ENCODE data around the gene KDM2A. TPM values are rescaled to one million over a fixed set of nuclear protein-coding genes. Genes with fewer than 3 reads are reported as not detected.

Gene KDM2A
- total and polyA plus RNA-seq, 2 of the 13 experiments (the other 11 are each of a cell fraction or from before 2014, with no cell fraction given) = 31.3 to 31.4 TPM

GRCh38 chr11:67239783-67240575 is 120.9 kb downstream of the KDM2A start (continued):
- TF ChIP-seq, protein P1, sequence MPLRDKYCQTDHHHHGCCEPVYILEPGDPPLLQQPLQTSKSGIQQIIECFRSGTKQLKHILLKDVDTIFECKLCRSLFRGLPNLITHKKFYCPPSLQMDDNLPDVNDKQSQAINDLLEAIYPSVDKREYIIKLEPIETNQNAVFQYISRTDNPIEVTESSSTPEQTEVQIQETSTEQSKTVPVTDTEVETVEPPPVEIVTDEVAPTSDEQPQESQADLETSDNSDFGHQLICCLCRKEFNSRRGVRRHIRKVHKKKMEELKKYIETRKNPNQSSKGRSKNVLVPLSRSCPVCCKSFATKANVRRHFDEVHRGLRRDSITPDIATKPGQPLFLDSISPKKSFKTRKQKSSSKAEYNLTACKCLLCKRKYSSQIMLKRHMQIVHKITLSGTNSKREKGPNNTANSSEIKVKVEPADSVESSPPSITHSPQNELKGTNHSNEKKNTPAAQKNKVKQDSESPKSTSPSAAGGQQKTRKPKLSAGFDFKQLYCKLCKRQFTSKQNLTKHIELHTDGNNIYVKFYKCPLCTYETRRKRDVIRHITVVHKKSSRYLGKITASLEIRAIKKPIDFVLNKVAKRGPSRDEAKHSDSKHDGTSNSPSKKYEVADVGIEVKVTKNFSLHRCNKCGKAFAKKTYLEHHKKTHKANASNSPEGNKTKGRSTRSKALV (CRISPR knock-in tag; IDR thresholded peaks at IDR 0.05) = no peak
- TF ChIP-seq, protein P2, sequence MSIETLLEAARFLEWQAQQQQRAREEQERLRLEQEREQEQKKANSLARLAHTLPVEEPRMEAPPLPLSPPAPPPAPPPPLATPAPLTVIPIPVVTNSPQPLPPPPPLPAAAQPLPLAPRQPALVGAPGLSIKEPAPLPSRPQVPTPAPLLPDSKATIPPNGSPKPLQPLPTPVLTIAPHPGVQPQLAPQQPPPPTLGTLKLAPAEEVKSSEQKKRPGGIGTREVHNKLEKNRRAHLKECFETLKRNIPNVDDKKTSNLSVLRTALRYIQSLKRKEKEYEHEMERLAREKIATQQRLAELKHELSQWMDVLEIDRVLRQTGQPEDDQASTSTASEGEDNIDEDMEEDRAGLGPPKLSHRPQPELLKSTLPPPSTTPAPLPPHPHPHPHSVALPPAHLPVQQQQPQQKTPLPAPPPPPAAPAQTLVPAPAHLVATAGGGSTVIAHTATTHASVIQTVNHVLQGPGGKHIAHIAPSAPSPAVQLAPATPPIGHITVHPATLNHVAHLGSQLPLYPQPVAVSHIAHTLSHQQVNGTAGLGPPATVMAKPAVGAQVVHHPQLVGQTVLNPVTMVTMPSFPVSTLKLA (IDR thresholded peaks at IDR 0.05) = peak; percentile 32; the same call in 1 of the 2 replicates
- TF ChIP-seq CEBPG (CRISPR knock-in tag; IDR thresholded peaks at IDR 0.05) (peak; percentile 66), HOXA7 (CRISPR knock-in tag; IDR thresholded peaks at IDR 0.05) (no peak), ZBTB4 (CRISPR knock-in tag; IDR thresholded peaks at IDR 0.05; ENCODE audit: borderline replicate concordance) (0 out of 2 replicates have a peak, but pooled peaks have one; percentile 37), ZNF746 (CRISPR knock-in tag; IDR thresholded peaks at IDR 0.05) (no peak), MAF1 (CRISPR knock-in tag; IDR thresholded peaks at IDR 0.05; ENCODE audit: borderline replicate concordance) (peak; percentile 33; the same call in 1 of the 2 replicates), CREB1 (IDR thresholded peaks at IDR 0.05) (peak; percentile 55), CREB1 (CRISPR knock-in tag; IDR thresholded peaks at IDR 0.05) (peak; percentile 74), ZNF563 (CRISPR knock-in tag; IDR thresholded peaks at IDR 0.05) (0 out of 2 replicates have a peak, but pooled peaks have one; percentile 27), CSRNP1 (CRISPR knock-in tag; IDR thresholded peaks at IDR 0.05) (no peak), SNAI1 (CRISPR knock-in tag; IDR thresholded peaks at IDR 0.05; ENCODE audit: borderline replicate concordance) (no peak), IRF2 (CRISPR knock-in tag; IDR thresholded peaks at IDR 0.05) (peak; percentile 89), SIX1 (CRISPR knock-in tag; IDR thresholded peaks at IDR 0.05; ENCODE audit: borderline replicate concordance) (peak; percentile 46; the same call in 1 of the 2 replicates), RELA (CRISPR knock-in tag; IDR thresholded peaks at IDR 0.05) (peak; percentile 60; the same call in 1 of the 2 replicates), GPBP1L1 (CRISPR knock-in tag; IDR thresholded peaks at IDR 0.05) (no peak), ZNF296 (CRISPR knock-in tag; conservative IDR thresholded peaks at IDR 0.05) (no peak), NR2F1 (CRISPR knock-in tag; IDR thresholded peaks at IDR 0.05) (peak; percentile 10 to 23; a peak in 2 of 4 replicates), U2AF1 (optimal IDR thresholded peaks at IDR 0.05; ENCODE audit: low read depth, low read length) (no peak)
